ENCODE data around the gene GJB1. TPM values are rescaled to one million over a fixed set of nuclear protein-coding genes. Genes with fewer than 3 reads are reported as not detected.
"Not testable (repeated sequence)": the region's sequence is repeated elsewhere in the genome, so short reads cannot be mapped to it uniquely, and the experiment has no call there.

The GJB1 gene
- total RNA-seq, 3 donors from 2014 or later = 1.8 to 6.9 TPM; not detected in 1

DNA sequence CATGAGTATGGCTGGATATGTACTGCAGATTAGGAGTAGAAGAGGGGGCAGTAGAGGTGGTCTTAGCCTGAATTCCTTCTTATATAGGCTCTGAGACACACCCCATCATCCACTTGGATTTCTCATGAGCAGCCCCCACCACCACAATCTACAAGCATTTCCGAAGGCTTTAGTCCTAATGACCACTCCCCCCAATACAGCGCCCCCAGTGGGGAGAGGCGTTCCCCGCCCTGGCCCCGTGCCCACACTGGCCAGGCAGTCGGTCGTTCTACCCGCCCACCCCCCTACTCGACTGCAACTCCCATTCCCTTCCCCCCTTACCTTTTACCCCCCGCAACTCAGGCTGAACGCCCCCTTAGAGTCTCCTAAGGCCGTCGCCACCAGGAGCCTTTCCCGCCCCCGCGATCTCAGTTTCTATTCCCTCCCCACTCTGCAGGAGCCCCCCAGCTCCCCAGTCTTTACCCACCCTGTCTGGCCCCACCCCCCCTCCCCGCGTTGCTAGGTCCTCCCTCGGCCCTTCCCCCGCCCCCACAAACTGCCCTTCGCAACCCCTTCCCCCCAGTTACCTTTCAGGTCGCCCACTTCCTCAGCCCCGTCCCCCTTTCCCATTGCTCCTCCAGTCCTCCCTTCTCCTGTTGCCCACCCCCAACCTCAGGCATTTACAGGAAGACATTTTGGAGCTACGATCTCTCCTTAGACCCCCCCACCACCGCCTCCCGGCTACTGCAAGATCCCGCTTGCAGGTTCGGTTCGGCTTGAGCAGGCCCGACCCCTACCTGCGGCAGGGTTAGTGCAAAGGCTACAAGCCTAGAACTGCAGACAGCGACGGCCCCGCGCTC is 30.4 kb downstream of the GJB1 start:
- Histone ChIP-seq H3K36me3 (no peaks in the 10 kb centered on the region), H3K9me3 (no peaks in the 10 kb centered on the region), H3K27me3 (peaks cover 0 to 49% of the 10 kb centered on the region in 2 donors), H3K4me3 (peak overlapping the region; percentile 65 to 80 (median 68)), H3K27ac (peak overlapping the region; percentile 87 to 94), H3K4me1 (no peaks in the 10 kb centered on the region)
- peak in 1 of 2 donors; percentile 57 for DNase-seq (ENCODE audit: low spot score in 2 of 2)
- no peak for TF ChIP-seq POLR2A (IDR thresholded peaks at IDR 0.05)
- peak in 1 of 3 donors; percentile 17 for TF ChIP-seq CTCF (IDR thresholded peaks at IDR 0.05)
- TF ChIP-seq POLR2AphosphoS5 (IDR thresholded peaks at IDR 0.05) = no peak
- intact Hi-C loops (cut with DNase I; ENCODE audit: low total_unique reads) = no loop called here

DNA sequence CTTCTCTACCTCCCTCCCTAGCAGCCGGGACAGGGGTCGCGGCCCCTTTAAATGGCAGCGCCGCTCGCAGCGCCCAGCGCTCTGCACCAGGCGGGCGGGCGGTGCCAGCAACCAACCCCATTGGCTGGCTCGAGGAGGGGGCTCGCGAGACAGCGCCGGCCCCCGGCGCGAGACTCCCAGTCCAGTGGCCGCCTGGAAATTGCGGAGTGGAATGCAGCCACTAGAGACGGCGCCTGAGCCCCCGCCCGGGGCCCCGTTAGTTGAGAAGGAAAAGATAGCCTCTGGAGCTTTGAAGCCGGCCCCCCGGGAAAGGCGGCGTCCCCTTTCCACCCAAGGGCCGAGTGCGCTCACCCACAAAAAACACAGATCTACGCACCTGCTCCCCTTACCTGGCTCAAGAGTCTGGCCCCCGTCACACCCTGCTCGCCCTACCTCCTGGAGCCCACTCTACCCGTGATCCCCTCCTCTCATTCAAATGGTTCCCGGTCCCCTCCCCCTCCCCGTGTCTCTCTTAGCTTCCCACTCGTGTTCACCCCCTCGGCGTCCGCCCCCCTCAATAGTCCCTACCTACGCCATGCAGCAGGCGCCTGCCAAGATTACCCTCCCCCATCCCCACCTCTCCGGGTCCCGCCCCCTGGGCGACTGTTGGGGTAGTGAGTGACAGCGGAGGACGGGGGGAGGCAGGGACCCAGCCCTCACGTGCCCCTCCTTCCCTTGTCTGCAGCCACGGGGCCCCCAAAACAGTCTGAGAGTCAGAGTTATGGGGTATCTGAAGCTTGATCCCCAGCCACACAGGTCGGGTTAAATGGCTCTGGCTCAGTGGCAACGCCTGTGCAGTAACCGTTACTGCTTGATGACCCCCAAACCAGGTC is 31.3 kb downstream of the GJB1 start, which contains the start of gene ZMYM3:
TSS of gene ZMYM3 (minus strand) at position 49 of the 872 bp plus-strand sequence. CDS start 885 bp downstream, outside the sequence.
- peak; percentile 71 to 79 for DNase-seq (ENCODE audit: low spot score in 2 of 2)
- intact Hi-C loops (cut with DNase I; ENCODE audit: low total_unique reads) = no loop called here
- TF ChIP-seq CTCF (IDR thresholded peaks at IDR 0.05) (no peak), POLR2A (IDR thresholded peaks at IDR 0.05) (no peak), POLR2AphosphoS5 (IDR thresholded peaks at IDR 0.05) (no peak)
- peak within 1 kb of the TSS; percentile 87 to 94 for H3K27ac ChIP-seq
- no peaks in the 10 kb centered on the region for H3K36me3 ChIP-seq
- H3K4me1 ChIP-seq = no peaks in the 10 kb centered on the region
- H3K9me3 ChIP-seq = no peaks in the 10 kb centered on the region
- peak within 1 kb of the TSS; percentile 65 to 80 (median 68) for H3K4me3 ChIP-seq
- peaks cover 0 to 45% of the 10 kb centered on the region in 2 donors for H3K27me3 ChIP-seq

GRCh38 chrX:71256051-71256450 is 33.0 kb downstream of the GJB1 start:
- no peaks in the 10 kb centered on the region for H3K9me3 ChIP-seq
- H3K4me3 ChIP-seq = no peak overlapping the region
- no peaks in the 10 kb centered on the region for H3K4me1 ChIP-seq
- no peak for DNase-seq (ENCODE audit: low spot score in 2 of 2)
- H3K36me3 ChIP-seq = no peaks in the 10 kb centered on the region
- H3K27me3 ChIP-seq = peaks cover 0 to 40% of the 10 kb centered on the region in 2 donors
- intact Hi-C loops (cut with DNase I; ENCODE audit: low total_unique reads) = no loop called here
- H3K27ac ChIP-seq = no peak overlapping the region
- no peak for TF ChIP-seq POLR2AphosphoS5 (IDR thresholded peaks at IDR 0.05)
- TF ChIP-seq CTCF (IDR thresholded peaks at IDR 0.05) = no peak
- no peak for TF ChIP-seq POLR2A (IDR thresholded peaks at IDR 0.05)

DNA sequence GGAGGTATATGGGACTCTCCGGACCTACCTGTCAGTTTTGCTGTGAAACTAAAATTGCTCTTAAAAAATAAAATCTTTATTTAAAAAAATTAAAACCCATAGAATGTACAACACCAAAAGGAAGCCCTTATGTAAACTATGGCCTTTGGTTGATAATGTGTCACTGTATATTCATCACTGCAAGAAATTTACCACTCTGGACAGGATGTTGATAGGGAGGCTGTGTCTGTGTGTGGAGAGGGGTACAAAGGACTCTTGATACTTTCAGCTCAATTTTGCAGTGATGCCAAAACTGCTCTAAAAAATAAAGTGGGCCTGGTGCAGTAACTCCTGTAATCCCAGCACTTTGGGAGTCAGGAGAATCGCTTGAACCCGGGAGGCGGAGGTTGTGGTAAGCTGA is 33.8 kb downstream of the GJB1 start:
- Histone ChIP-seq H3K9me3 (no peaks in the 10 kb centered on the region), H3K27me3 (peaks cover 0 to 31% of the 10 kb centered on the region in 2 donors), H3K4me1 (no peaks in the 10 kb centered on the region), H3K36me3 (no peaks in the 10 kb centered on the region), H3K4me3 (no peak overlapping the region), H3K27ac (no peak overlapping the region)
- TF ChIP-seq POLR2A (IDR thresholded peaks at IDR 0.05) = no peak
- TF ChIP-seq CTCF (IDR thresholded peaks at IDR 0.05) = no peak
- TF ChIP-seq POLR2AphosphoS5 (IDR thresholded peaks at IDR 0.05) = no peak
- intact Hi-C loops (cut with DNase I; ENCODE audit: low total_unique reads) = no loop called here
- no peak for DNase-seq (ENCODE audit: low spot score in 2 of 2)

- H3K27ac ChIP-seq; H3K36me3 ChIP-seq; intact Hi-C loops (cut with DNase I; ENCODE audit: low total_unique reads); H3K4me3 ChIP-seq; H3K4me1 ChIP-seq; DNase-seq (ENCODE audit: low spot score in 2 of 2); H3K27me3 ChIP-seq: not testable (repeated sequence)
- peaks cover 5 to 19% of the 10 kb centered on the region in 2 donors for H3K9me3 ChIP-seq
Measured at GRCh38 chrX:71268624-71269023, 45.6 kb downstream of the GJB1 start.

Measured in breast epithelium (tissue), 4 donors.